Fibroblast of lung (primary cell): ENCODE results near the gene PDE4D.

Source experiments
- EZH2 ChIP-seq: IDR thresholded peaks from 2 replicates; pipeline ENCODE4 v1.5.1; 2012; ENCODE audit warnings: low read length, control low read depth, mild to moderate bottlenecking; ENCODE audit errors: missing control alignments
- TF ChIP-seq, protein P1 (sequence below), 2 donors: IDR thresholded peaks in 1 of 2; conservative IDR thresholded peaks in 1 of 2; 1 replicate in 1 of 2; 2 replicates in 1 of 2; pipeline ENCODE4 v1.5.1; 2011 to 2012; ENCODE audit warnings: low read length in 2 of 2, control low read depth in 1 of 2, inconsistent platforms in 1 of 2, low read depth in 1 of 2, mild to moderate bottlenecking in 1 of 2

DNA sequence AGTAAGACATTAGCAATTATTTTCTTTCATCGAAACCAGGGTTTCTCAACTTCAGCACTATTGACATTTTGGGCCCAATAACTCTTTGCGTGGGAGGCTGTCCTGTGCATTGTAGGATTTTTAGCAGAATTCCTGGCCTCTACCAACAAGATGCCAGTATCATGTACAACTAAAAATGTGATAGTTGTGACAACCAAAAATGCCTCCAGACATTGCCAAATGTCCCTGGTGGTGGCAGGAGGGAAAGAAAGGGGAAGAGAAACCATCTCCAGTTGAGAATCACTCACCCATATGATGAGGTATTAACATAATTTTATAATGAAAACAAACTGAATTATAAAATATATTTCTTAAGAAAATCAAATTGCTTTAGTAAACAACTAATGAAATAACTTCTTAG is 904.6 kb downstream of the PDE4D start:
- TF ChIP-seq, protein P1, sequence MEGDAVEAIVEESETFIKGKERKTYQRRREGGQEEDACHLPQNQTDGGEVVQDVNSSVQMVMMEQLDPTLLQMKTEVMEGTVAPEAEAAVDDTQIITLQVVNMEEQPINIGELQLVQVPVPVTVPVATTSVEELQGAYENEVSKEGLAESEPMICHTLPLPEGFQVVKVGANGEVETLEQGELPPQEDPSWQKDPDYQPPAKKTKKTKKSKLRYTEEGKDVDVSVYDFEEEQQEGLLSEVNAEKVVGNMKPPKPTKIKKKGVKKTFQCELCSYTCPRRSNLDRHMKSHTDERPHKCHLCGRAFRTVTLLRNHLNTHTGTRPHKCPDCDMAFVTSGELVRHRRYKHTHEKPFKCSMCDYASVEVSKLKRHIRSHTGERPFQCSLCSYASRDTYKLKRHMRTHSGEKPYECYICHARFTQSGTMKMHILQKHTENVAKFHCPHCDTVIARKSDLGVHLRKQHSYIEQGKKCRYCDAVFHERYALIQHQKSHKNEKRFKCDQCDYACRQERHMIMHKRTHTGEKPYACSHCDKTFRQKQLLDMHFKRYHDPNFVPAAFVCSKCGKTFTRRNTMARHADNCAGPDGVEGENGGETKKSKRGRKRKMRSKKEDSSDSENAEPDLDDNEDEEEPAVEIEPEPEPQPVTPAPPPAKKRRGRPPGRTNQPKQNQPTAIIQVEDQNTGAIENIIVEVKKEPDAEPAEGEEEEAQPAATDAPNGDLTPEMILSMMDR (conservative IDR thresholded peaks at IDR 0.05 in 1 of 2, IDR thresholded peaks at IDR 0.05 in 1 of 2; ENCODE audit: low read depth in 1 of 2, low read length in 2 of 2) = peak in 1 of 2 donors; percentile 5
- TF ChIP-seq EZH2 = no peak
